DMS114 treated with DMSO at 0.1 percent for 48 hours (cell line): ENCODE results near the gene CFAP299.

Source experiments
- DNase-seq: peaks from one replicate; lab custom pipeline; 2025; ENCODE audit not compliant: unreplicated experiment; lab: John Stamatoyannopoulos, UW

Gene CFAP299

DNA sequence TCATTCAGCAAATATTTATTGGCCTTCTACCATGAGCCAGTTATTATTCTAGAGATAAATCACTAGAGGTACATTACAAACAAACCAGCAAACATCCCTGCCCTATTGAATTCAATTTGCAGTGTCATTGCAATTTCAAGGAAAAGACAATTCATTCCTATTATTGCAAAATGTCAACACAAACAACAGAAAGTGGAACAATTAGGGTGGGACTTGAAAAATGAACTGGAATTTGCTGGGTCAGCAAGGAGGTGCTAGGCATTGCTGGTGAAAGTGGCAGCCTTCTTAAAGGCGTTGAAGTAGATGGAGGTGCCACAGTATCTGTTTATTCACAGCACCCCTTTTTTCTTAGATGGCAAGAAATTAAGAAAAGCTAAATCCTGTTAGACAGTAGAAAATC, 470.9 kb downstream of the CFAP299 start:
- DNase-seq, result no peak

DNA sequence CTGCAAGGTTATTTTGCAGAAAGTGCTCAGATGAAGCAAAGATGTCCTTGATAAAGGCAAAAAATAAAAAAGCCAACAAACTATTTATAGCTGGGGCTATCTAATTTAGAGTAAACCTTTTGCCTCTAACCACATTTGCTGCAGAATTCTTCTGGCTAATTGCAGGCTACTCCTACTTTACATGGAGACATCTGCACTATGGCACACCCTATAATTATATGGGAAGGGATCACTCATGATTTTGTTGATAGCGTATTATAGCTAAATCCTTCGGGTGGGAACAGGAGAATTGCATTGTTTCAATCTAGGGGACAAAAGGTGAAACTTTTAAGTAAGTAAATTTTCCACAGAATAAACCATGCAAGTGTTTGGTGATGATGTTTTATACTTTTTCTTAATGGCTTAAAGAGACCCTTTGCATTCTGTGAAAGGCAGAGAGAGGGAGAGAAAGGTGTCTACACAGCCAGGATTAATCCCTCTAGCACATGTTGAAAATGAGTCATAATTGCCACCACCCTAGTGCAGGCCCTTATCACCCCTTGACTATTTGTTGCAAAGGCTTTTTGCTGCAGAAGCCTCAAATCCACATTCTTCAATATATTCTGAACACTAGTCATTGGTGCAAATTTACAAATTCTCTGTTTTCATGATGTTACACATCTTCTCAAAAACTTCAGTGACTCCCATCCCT, 473.7 kb downstream of the CFAP299 start:
- DNase-seq, result no peak

GRCh38 chr4:80811406-80811805, 475.9 kb downstream of the CFAP299 start:
- no peak for DNase-seq

GRCh38 chr4:80812145-80812544, 476.6 kb downstream of the CFAP299 start:
- no peak for DNase-seq

DNA sequence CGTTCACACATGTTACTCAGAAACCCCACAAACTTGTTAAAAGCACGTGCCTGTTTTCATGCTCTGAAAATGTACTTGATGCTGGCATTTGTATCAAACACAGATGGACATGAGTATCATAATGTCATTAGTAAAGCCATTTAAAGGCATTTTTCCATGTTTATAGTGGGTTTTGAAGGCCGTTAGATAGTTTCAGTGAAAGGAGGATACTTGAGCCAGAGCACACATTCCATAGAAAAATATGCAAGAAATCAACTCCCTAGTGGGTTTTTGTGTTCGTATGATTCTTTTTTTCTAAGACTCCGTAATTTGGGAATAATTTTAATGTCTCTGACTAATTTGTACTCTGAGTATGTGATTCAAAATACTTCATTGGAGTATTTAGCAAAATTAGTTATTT, 478.7 kb downstream of the CFAP299 start:
- no peak for DNase-seq

GRCh38 chr4:80831383-80832361, 496.1 kb downstream of the CFAP299 start:
- DNase-seq, result no peak

DNA sequence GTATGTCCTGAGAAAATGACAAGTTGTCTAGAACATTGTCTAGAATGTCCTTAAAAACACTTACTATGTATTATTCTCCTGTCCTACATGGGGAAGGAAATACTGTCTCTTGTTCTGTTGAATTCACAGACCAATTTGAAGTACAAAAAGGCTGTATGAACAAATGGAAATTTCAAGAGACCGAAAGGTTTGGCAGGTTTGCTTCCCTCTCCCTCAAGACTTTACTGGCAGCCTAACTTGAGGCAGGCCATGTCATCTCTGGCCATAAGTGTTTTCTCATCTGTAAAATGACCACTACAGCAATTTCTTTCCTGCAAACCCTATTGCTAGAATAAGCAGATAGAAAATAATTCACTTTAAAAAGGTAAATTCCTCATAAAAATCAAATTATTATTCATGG, 503.8 kb downstream of the CFAP299 start:
- DNase-seq, result no peak

- no peak for DNase-seq
Measured at GRCh38 chr4:80839792-80840191, 504.3 kb downstream of the CFAP299 start.

DNA sequence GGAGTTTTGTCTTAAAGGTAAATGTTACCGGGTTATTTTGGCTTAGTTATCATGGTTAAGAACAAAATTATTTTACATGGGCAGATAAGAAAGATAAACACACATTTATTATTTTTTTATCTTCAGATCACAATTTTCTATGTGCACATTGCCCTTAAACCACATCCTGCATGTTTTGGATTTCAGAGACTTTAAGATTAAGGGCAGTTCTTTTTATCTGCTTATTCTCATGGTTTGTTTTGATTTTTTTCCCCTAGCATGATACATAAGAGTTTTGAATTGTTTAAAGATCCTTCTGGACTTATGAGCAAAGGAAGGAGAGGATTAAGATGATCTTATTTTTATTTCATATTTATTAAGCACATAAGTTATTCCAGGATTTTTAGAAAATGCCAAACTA, 504.9 kb downstream of the CFAP299 start:
- no peak for DNase-seq

DNA sequence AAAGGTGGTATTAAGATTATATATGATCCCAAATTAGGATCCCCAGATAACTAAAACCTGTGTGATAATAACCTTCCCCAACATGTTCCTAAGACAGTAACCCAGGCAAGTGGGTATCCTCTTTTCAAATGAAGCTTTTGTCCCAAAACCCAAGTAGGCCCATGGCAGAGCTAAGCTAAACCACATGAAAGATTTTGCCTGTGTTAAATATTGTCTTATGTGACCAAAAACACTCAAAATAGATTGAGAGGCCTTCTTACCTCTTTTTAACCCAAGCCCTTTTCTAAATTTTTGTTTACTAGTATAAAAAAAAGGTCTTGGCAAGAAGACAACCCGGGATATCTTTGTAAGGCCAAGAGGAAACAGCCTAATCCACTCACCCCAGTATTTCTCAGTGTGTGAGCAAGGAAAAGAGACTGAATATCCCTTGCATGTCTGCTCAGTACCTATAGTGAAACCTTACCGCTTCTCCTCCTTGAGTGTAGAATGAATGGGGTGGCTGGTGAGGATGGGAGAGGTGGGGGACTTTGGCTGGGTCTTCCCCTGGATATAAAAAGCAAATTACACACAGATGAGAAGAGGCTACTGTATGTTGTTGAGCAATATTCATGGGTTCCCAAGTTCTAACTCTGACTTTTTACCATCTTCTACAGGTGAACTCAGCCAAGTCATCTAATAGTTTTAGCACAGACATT, 506.2 kb downstream of the CFAP299 start:
- no peak for DNase-seq

GRCh38 chr4:80846210-80846609, 510.7 kb downstream of the CFAP299 start:
- DNase-seq, result no peak

DNA sequence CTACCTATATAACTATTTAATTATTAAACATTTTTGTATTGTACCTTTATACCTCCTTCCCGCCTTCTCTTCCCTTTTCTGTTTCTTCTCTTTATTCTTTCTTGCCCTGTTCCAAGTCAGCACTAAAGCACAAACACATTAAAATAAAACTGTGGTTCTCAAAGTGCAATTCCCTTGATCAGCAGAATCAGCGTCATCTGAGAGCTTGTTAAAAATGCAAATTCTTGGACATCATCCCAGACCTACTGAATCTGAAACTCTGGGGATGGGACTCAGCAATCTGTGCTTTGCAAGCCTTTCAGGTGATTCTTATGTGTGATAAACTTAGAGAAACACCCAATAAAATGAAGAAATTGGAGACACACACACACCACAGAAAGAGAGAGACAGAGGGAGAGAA, 516.5 kb downstream of the CFAP299 start:
- no peak for DNase-seq

GRCh38 chr4:80873571-80873970, 538.0 kb downstream of the CFAP299 start:
- no peak for DNase-seq

DNA sequence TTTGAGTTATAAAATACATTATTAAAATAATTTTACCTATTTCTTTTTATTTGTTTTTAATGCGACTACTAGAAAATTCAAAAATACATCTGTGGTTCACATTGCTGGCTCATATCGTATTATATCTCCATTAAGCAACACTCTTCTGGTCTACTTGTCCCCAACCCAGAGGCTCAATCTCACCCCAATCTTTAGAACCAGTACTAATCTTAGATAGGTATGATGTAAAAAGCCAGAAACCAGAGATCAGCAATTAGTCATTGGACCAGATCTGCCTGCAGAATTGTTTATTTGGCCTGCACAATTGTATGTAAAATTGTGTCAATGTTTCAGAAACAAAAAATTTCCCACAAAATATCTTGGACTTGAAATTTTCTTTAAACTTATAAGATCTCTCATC, 539.4 kb downstream of the CFAP299 start:
- no peak for DNase-seq

DNA sequence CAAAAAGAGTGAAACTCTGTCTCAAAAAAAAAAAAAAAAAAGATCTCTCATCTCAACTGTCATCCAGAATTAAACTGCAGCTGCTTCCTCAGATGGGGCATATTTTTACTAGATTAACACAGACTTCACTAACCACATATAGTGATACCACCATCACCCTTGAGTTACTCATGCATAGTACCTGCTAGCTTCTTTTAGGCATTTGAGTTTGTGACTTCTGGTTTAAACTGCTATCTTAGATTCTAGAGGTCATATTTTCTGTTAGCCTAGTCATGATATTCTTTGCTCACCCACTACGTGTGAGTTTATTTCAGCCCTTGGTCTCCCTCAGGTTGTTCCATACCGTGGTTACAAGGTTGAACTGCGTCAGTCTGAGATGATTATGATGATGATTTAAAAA, 540.1 kb downstream of the CFAP299 start:
- DNase-seq, result no peak

DNA sequence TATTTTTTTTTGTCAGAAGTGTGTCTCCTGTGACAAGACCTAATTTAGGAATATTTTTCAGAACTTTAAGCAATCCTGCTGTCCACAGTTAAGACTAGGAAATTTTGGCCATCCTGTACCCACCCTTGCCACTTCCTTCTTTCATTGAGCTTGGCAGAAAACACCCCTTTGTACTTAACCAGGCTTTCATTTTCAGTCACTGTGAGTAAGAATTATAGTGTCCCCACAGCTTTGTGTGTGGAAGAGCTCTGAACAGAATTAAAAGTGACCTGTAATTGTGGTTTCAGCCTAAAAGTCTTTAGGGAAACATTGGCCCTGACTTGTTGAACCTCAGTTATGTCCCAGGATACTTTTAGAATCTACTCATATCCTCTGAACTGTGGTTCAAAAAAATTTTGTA, 541.3 kb downstream of the CFAP299 start:
- DNase-seq, result no peak

- no peak for DNase-seq
Measured at GRCh38 chr4:80878218-80878617, 542.7 kb downstream of the CFAP299 start.

GRCh38 chr4:80897537-80898303, 562.2 kb downstream of the CFAP299 start:
- no peak for DNase-seq

DNA sequence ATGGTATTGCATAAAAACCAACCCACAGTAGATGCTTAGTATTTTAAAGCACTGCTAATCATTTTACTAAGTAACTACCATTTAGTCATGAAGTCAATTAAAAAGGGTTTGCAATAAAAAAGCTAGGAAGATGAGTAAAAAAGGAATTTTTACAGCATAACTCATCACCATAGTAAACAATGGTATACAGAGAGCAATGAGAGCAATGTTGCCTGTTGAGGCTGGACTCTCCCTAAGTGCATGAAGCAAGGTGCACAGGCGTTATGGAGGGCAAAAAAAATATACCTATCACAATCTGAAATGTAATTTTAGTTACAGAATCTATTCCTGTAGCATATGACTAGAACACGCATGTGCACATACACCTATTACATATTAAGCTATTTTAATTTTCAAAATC, 565.4 kb downstream of the CFAP299 start:
- no peak for DNase-seq

- DNase-seq, result no peak
Measured at GRCh38 chr4:80903020-80903419, 567.5 kb downstream of the CFAP299 start.

- no peak for DNase-seq
Measured at GRCh38 chr4:80909938-80910337, 574.4 kb downstream of the CFAP299 start.
